ENCODE results near the gene RSBN1L. TPM values are rescaled to one million over a fixed set of nuclear protein-coding genes. Genes with fewer than 3 reads are reported as not detected.

RSBN1L gene
- total and polyA plus RNA-seq, 9 donors: 14.5 to 19.3 (median 16.0) TPM

GRCh38 chr7:77740257-77740656 is 44.0 kb downstream of the RSBN1L start:
- H3K4me1 ChIP-seq (ENCODE audit: control insufficient read depth, insufficient read depth, low read length): no peaks in the 10 kb centered on the region
- no peaks in the 10 kb centered on the region for H3K9me3 ChIP-seq (replicated peaks; ENCODE audit: control insufficient read depth, low read depth, low read length)
- no peak for DNase-seq
- peaks cover 13% of the 10 kb centered on the region for H3K36me3 ChIP-seq (ENCODE audit: control insufficient read depth, insufficient read depth, low read length)
- no peak overlapping the region for H3K27ac ChIP-seq (ENCODE audit: low read length)
- no peaks in the 10 kb centered on the region for H3K27me3 ChIP-seq (ENCODE audit: control insufficient read depth, insufficient read depth, low read length)
- WGBS (ENCODE audit: insufficient coverage): no CpG with 5 or more reads among the region's 1 CpG
- H3K4me3 ChIP-seq (ENCODE audit: low read length): no peak overlapping the region

DNA sequence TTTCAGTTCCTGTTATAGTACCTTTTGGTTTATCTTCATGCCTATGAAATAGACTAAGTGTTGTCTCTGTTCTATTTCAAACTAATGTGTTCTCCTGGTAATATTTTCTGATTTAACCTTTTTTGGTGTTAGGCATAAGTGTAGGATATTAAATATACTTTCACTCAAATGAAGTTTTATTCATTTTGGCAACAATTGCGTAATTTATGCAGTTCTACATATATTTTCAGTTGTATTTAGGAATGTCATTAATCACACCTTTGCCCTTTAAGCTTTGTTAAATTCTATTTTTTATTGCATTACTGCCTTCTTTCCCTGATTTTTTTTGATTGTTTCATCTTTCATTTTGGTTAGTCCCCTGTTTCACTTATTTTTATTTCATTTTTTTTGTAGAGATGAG is 47.3 kb downstream of the RSBN1L start:
- Histone ChIP-seq H3K36me3 (ENCODE audit: control insufficient read depth, insufficient read depth, low read length) (peaks cover 9% of the 10 kb centered on the region), H3K4me3 (ENCODE audit: low read length) (no peak overlapping the region), H3K27ac (ENCODE audit: low read length) (no peak overlapping the region), H3K9me3 (replicated peaks; ENCODE audit: control insufficient read depth, low read depth, low read length) (no peaks in the 10 kb centered on the region), H3K4me1 (ENCODE audit: control insufficient read depth, insufficient read depth, low read length) (no peaks in the 10 kb centered on the region), H3K27me3 (ENCODE audit: control insufficient read depth, insufficient read depth, low read length) (no peaks in the 10 kb centered on the region)
- no CpG with 5 or more reads among the region's 1 CpG for WGBS (ENCODE audit: insufficient coverage)
- DNase-seq: no peak

- no peak for DNase-seq
- H3K27ac ChIP-seq (ENCODE audit: low read length): no peak overlapping the region
- no peaks in the 10 kb centered on the region for H3K27me3 ChIP-seq (ENCODE audit: control insufficient read depth, insufficient read depth, low read length)
- WGBS (ENCODE audit: insufficient coverage): 92% methylated on average over 3 of the region's 4 CpGs
- no peaks in the 10 kb centered on the region for H3K9me3 ChIP-seq (replicated peaks; ENCODE audit: control insufficient read depth, low read depth, low read length)
- H3K4me1 ChIP-seq (ENCODE audit: control insufficient read depth, insufficient read depth, low read length): no peaks in the 10 kb centered on the region
- no peak overlapping the region for H3K4me3 ChIP-seq (ENCODE audit: low read length)
- H3K36me3 ChIP-seq (ENCODE audit: control insufficient read depth, insufficient read depth, low read length): peaks cover 11% of the 10 kb centered on the region
Measured at GRCh38 chr7:77745746-77746145, 49.5 kb downstream of the RSBN1L start.

DNA sequence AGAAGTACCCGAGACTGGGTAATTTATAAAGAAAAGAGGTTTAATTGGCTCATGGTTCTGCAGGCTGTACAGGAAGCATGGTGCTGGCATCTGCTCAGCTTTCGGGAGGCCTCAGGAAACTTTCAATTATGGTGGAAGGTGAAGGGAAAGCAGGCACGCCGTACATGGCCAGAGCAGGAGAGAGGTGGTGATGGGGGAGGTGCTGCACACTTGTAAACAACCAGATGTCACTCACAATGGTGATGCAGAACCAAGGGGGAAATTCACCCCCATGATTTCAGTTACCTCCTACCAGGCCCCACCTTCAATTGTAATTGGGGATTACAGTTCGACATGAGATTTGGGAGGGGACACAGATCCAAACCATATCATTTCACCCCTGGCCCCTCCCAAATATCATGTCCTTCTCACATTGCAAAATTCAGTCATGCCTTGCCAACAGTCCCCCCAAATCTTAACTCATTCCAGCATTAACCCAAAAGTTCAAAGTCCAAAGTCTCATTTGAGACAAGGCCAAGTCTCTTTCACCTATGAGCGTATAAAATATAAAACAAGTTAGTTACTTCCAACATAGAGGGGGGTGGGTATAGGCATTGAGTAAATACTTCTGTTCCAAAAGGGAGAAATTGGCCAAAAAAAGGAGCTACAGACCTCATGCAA is 50.0 kb downstream of the RSBN1L start:
- Histone ChIP-seq H3K27me3 (ENCODE audit: control insufficient read depth, insufficient read depth, low read length) (no peaks in the 10 kb centered on the region), H3K4me1 (ENCODE audit: control insufficient read depth, insufficient read depth, low read length) (no peaks in the 10 kb centered on the region), H3K36me3 (ENCODE audit: control insufficient read depth, insufficient read depth, low read length) (peaks cover 11% of the 10 kb centered on the region), H3K9me3 (replicated peaks; ENCODE audit: control insufficient read depth, low read depth, low read length) (no peaks in the 10 kb centered on the region), H3K27ac (ENCODE audit: low read length) (no peak overlapping the region), H3K4me3 (ENCODE audit: low read length) (no peak overlapping the region)
- 100% methylated on average over 3 of the region's 6 CpGs for WGBS (ENCODE audit: insufficient coverage)
- DNase-seq: no peak

DNA sequence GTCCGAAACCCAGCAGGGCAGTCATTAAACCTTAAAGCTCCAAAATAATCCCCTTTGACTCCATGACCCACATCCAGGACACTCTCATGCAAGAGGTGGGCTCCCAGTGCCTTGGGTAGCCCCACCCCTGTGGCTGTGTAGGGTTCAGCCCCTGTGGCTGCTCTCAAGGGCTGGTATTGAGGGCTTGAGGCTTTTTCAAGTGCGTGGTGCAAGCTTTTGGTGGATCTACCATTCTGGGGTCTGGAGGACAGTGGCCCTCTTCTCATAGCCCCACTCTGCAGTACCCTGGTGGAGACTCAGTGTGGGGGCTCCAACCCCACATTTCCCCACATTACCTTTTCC is 50.5 kb downstream of the RSBN1L start:
- no peak overlapping the region for H3K4me3 ChIP-seq (ENCODE audit: low read length)
- DNase-seq: no peak
- peaks cover 12% of the 10 kb centered on the region for H3K36me3 ChIP-seq (ENCODE audit: control insufficient read depth, insufficient read depth, low read length)
- H3K27ac ChIP-seq (ENCODE audit: low read length): no peak overlapping the region
- H3K4me1 ChIP-seq (ENCODE audit: control insufficient read depth, insufficient read depth, low read length): no peaks in the 10 kb centered on the region
- H3K9me3 ChIP-seq (replicated peaks; ENCODE audit: control insufficient read depth, low read depth, low read length): no peaks in the 10 kb centered on the region
- WGBS (ENCODE audit: insufficient coverage): no CpG with 5 or more reads among the region's 2 CpGs
- no peaks in the 10 kb centered on the region for H3K27me3 ChIP-seq (ENCODE audit: control insufficient read depth, insufficient read depth, low read length)

DNA sequence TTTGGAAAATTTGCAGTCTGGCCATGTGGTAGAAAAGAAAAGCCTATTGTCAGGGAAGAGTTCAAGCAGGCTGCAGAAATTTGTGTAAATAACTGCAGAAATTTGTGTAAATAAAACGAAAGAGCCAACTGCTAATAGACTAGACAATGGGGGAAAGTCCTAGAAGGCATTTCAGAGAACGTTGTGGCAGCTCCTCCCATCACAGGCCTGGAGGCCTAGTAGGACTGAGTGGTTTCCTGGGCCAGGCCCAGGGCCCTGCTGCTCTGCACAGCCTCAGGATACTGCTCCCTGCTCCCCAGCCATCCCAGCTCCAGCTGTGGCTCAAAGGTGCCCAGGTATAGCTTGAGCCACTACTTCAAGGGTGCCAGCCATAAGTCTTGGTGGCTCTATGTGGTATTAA is 50.9 kb downstream of the RSBN1L start:
- H3K27me3 ChIP-seq (ENCODE audit: control insufficient read depth, insufficient read depth, low read length): no peaks in the 10 kb centered on the region
- no peak overlapping the region for H3K4me3 ChIP-seq (ENCODE audit: low read length)
- no peaks in the 10 kb centered on the region for H3K9me3 ChIP-seq (replicated peaks; ENCODE audit: control insufficient read depth, low read depth, low read length)
- 100% methylated on average over 2 of the region's 2 CpGs for WGBS (ENCODE audit: insufficient coverage)
- H3K4me1 ChIP-seq (ENCODE audit: control insufficient read depth, insufficient read depth, low read length): no peaks in the 10 kb centered on the region
- no peak for DNase-seq
- peaks cover 14% of the 10 kb centered on the region for H3K36me3 ChIP-seq (ENCODE audit: control insufficient read depth, insufficient read depth, low read length)
- no peak overlapping the region for H3K27ac ChIP-seq (ENCODE audit: low read length)

DNA sequence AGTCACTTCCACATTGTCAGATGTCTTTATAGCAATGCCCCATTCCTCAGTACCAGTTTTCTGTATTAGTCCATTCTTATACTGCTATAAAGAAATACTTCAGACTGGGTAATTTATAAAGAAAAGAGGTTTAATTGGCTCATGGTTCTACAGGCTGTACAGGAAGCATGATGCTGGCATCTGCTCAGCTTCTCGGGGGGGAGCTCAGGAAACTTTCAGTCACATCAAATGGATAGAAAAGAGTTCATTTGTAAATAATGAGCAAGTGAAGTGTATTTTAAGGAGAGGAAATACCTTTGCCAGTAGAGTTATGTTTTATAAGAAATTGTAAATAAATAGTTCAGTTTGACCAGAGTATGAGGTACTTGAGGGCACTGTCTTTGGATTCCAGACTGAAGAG is 51.5 kb downstream of the RSBN1L start:
- WGBS (ENCODE audit: insufficient coverage): 86% methylated on average over 1 of the region's 1 CpG
- Histone ChIP-seq H3K27ac (ENCODE audit: low read length) (no peak overlapping the region), H3K9me3 (replicated peaks; ENCODE audit: control insufficient read depth, low read depth, low read length) (no peaks in the 10 kb centered on the region), H3K4me3 (ENCODE audit: low read length) (no peak overlapping the region), H3K36me3 (ENCODE audit: control insufficient read depth, insufficient read depth, low read length) (peaks cover 11% of the 10 kb centered on the region), H3K4me1 (ENCODE audit: control insufficient read depth, insufficient read depth, low read length) (no peaks in the 10 kb centered on the region), H3K27me3 (ENCODE audit: control insufficient read depth, insufficient read depth, low read length) (no peaks in the 10 kb centered on the region)
- no peak for DNase-seq

DNA sequence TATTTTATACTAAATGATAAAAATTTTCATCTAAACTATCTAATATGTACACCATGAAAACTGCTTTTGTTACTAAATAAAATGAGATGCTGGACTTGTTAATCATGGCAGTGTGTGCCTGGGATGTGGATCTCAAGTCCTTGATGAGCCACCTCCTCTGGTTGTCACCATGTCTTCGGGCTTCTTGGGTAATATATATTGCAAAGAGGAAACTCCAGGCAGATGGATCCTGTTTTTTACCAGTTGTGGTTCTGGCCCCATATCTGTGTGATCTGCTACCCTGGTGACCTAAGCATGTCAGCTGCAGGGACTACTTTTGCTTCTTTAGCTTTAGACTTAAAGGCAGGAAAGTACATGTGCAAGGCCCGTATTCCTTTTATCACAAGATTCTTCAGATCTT is 55.8 kb downstream of the RSBN1L start:
- no peaks in the 10 kb centered on the region for H3K9me3 ChIP-seq (replicated peaks; ENCODE audit: control insufficient read depth, low read depth, low read length)
- peaks cover 8% of the 10 kb centered on the region for H3K36me3 ChIP-seq (ENCODE audit: control insufficient read depth, insufficient read depth, low read length)
- H3K27ac ChIP-seq (ENCODE audit: low read length): no peak overlapping the region
- WGBS (ENCODE audit: insufficient coverage): 75% methylated on average over 1 of the region's 2 CpGs
- H3K4me1 ChIP-seq (ENCODE audit: control insufficient read depth, insufficient read depth, low read length): no peaks in the 10 kb centered on the region
- no peak overlapping the region for H3K4me3 ChIP-seq (ENCODE audit: low read length)
- no peaks in the 10 kb centered on the region for H3K27me3 ChIP-seq (ENCODE audit: control insufficient read depth, insufficient read depth, low read length)
- peak; percentile 51 for DNase-seq

DNA sequence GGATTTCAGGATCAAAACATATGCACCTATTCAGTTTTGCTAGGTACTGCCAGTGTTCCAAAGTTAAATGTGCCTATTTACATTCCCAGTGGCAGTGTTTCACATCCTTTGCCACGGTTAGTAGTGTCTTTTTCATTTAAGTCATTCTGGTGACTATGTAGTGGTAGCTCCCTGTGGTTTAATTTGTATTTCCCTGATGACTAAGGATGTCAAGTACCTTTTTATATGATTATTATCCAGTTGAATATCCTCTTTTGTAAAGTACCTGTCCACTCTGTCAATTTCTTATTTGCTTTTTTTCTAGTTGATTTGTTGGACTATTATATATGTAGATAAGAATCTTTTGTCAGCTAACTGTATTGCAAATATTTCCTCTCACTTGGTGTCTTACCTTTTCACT is 56.9 kb downstream of the RSBN1L start:
- Histone ChIP-seq H3K36me3 (ENCODE audit: control insufficient read depth, insufficient read depth, low read length) (peaks cover 8% of the 10 kb centered on the region), H3K4me3 (ENCODE audit: low read length) (no peak overlapping the region), H3K9me3 (replicated peaks; ENCODE audit: control insufficient read depth, low read depth, low read length) (no peaks in the 10 kb centered on the region), H3K27ac (ENCODE audit: low read length) (no peak overlapping the region), H3K27me3 (ENCODE audit: control insufficient read depth, insufficient read depth, low read length) (no peaks in the 10 kb centered on the region), H3K4me1 (ENCODE audit: control insufficient read depth, insufficient read depth, low read length) (no peaks in the 10 kb centered on the region)
- no peak for DNase-seq
- 80% methylated on average over 1 of the region's 1 CpG for WGBS (ENCODE audit: insufficient coverage)

DNA sequence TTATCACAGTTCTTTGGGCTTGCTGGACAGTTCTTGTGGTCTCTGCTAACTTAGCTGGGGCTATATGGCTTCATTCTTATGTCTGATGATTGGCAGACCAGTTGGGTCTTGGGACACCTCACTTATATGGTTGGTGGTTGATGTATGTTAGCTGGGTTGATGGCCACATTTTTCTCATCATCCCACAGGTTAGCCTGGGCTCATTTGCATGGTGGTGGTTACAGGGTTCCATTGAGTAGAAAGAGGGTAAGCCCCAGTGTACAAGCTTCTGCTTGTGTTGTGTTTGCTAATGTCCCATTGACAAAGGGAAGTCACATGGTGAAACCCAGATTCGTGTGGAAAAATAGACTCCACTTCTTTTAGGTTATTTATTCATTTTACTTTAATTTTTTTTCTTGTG is 61.3 kb downstream of the RSBN1L start:
- no peak overlapping the region for H3K27ac ChIP-seq (ENCODE audit: low read length)
- H3K4me1 ChIP-seq (ENCODE audit: control insufficient read depth, insufficient read depth, low read length): no peaks in the 10 kb centered on the region
- no peaks in the 10 kb centered on the region for H3K9me3 ChIP-seq (replicated peaks; ENCODE audit: control insufficient read depth, low read depth, low read length)
- no peaks in the 10 kb centered on the region for H3K36me3 ChIP-seq (ENCODE audit: control insufficient read depth, insufficient read depth, low read length)
- no peaks in the 10 kb centered on the region for H3K27me3 ChIP-seq (ENCODE audit: control insufficient read depth, insufficient read depth, low read length)
- no CpG with 5 or more reads among the region's 1 CpG for WGBS (ENCODE audit: insufficient coverage)
- DNase-seq: no peak
- H3K4me3 ChIP-seq (ENCODE audit: low read length): no peak overlapping the region

DNA sequence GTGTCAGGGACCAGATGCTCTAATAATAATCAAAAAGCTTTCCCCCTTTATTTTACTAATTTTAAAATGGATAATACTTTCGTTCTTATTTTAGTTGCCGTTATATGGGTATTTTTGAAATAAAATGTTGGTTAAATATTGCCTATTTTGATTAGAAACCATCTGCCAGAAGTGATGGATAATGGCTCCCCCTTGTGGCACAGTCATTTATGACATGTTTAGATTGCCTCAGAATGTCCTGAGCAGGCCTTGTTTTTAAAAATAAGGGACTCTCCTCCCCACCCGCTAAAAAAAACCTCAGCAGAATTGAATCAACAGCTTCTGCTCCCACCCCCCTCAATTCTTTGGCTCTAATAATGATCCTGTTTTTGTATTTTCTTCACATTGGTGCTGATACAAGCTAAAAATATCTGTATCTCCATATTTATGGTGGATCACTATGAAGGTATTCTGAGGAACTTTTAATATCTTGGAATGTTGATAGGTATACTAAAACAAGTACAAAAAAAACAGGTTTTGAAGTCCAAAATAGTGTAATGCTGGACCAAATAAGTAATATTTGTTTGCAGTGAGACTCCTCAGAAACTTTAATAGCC is 63.1 kb downstream of the RSBN1L start:
- Histone ChIP-seq H3K36me3 (ENCODE audit: control insufficient read depth, insufficient read depth, low read length) (no peaks in the 10 kb centered on the region), H3K4me3 (ENCODE audit: low read length) (no peak overlapping the region), H3K9me3 (replicated peaks; ENCODE audit: control insufficient read depth, low read depth, low read length) (no peaks in the 10 kb centered on the region), H3K27ac (ENCODE audit: low read length) (no peak overlapping the region), H3K4me1 (ENCODE audit: control insufficient read depth, insufficient read depth, low read length) (no peaks in the 10 kb centered on the region), H3K27me3 (ENCODE audit: control insufficient read depth, insufficient read depth, low read length) (no peaks in the 10 kb centered on the region)
- peak; percentile 80 for DNase-seq
- no CpG with 5 or more reads among the region's 3 CpGs for whole genome bisulfite sequencing (ENCODE audit: insufficient coverage)
